Activated T-helper 9 cell treated with anti-CD3 and anti-CD28 coated beads, Interleukin-2, amount 50 U/mL, for 16 hours (primary cell): ENCODE results near the gene CCDC97.
"Not testable (repeated sequence)": the region's sequence is repeated elsewhere in the genome, so short reads cannot be mapped to it uniquely, and the experiment has no call there.

Experiments
- DNase-seq: peaks from one replicate; pipeline ENCODE4 v3.0.0-alpha.2; 2020; ENCODE audit warnings: low read depth

Gene CCDC97

GRCh38 chr19:41339936-41340335 lies 30.0 kb downstream of the CCDC97 start:
- no peak for DNase-seq

GRCh38 chr19:41341669-41342490 lies 31.9 kb downstream of the CCDC97 start:
- no peak for DNase-seq

GRCh38 chr19:41344162-41344561 lies 34.2 kb downstream of the CCDC97 start:
- DNase-seq = no peak

GRCh38 chr19:41346916-41347315 lies 36.9 kb downstream of the CCDC97 start:
- DNase-seq = not testable (repeated sequence)

GRCh38 chr19:41350735-41351338 lies 40.9 kb downstream of the CCDC97 start:
- DNase-seq = no peak

GRCh38 chr19:41351339-41352245 lies 41.6 kb downstream of the CCDC97 start:
- DNase-seq = peak; percentile 80

- DNase-seq = no peak
These were observed 42.3 kb downstream of the CCDC97 start for GRCh38 chr19:41352279-41352608.

GRCh38 chr19:41352609-41353465 lies 42.9 kb downstream of the CCDC97 start:
- DNase-seq = peak; percentile 71

- DNase-seq = peak; percentile 91
These were observed 43.7 kb downstream of the CCDC97 start, which contains the start of gene TGFB1 for GRCh38 chr19:41353466-41354342. Gene TGFB1, minus strand, starts transcription at chr19:41353922. Its CDS starts 878 bp downstream, at chr19:41353044.

- no peak for DNase-seq
These were observed 44.5 kb downstream of the CCDC97 start for GRCh38 chr19:41354343-41354953.

- no peak for DNase-seq
These were observed 45.1 kb downstream of the CCDC97 start for GRCh38 chr19:41355035-41355434.

GRCh38 chr19:41355802-41356201 lies 45.8 kb downstream of the CCDC97 start:
- no peak for DNase-seq

GRCh38 chr19:41356984-41357739 lies 47.2 kb downstream of the CCDC97 start:
- no peak for DNase-seq

GRCh38 chr19:41357746-41358145 lies 47.8 kb downstream of the CCDC97 start:
- no peak for DNase-seq

GRCh38 chr19:41359741-41360140 lies 49.8 kb downstream of the CCDC97 start:
- no peak for DNase-seq

GRCh38 chr19:41362143-41362847 lies 52.3 kb downstream of the CCDC97 start:
- no peak for DNase-seq

- DNase-seq = no peak
These were observed 53.4 kb downstream of the CCDC97 start for GRCh38 chr19:41363371-41363752.

GRCh38 chr19:41363753-41364523 lies 54.0 kb downstream of the CCDC97 start, which contains the start of gene B9D2:
Gene B9D2, minus strand, starts transcription at chr19:41364149. Its CDS starts 630 bp downstream, at chr19:41363519.
- peak; percentile 97 for DNase-seq
